ENCODE measurements around the gene MTFR2.
"Not testable (repeated sequence)": the region's sequence is repeated elsewhere in the genome, so short reads cannot be mapped to it uniquely, and the experiment has no call there.

Gene MTFR2

DNA sequence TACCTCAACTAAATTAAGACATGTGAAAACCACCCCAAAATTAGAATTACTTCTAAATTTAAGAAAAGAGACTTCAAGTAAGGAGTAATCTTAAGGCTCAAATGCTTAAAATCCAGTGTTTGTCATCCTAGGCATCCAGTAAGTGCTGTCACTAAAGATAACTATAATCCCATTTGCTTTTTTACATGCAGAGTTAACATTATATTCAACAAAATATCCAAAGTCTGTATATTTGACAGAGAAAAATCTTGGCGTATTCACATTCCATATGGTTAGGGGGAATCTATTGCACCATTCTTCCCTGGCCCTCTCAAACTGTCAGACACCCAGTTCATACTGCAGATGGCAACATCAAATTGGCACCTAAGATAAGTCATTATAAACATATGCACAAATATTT lies 17.4 kb downstream of the MTFR2 start:
- DNase-seq = no peak

DNA sequence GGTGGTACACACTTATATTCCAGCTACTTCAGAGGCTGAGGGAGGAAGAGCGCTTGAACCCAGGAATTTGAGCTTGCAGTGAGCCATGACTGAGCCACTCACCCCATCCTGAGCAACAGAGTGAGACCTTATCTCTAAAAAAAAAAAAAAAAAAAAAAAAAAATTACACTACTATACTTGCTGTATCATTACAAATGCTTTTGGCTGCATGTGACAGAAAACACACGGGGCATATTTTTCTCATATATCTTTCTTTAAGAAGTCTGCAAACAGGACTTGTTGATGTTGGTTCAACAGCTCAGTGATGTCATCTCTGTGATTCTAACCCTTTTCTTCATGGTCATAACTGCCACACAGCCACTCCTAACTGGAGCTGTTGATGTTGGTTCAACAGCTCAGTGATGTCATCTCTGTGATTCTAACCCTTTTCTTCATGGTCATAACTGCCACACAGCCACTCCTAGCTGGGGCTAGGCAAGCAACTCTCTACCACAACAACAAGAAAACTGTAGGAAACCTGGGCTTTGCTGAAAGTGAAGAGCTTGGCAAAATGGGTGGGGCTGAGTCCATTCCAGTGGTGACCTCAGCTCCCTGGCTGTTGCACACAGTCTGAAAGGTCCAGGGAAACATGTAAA lies 19.8 kb downstream of the MTFR2 start:
- DNase-seq = no peak

DNA sequence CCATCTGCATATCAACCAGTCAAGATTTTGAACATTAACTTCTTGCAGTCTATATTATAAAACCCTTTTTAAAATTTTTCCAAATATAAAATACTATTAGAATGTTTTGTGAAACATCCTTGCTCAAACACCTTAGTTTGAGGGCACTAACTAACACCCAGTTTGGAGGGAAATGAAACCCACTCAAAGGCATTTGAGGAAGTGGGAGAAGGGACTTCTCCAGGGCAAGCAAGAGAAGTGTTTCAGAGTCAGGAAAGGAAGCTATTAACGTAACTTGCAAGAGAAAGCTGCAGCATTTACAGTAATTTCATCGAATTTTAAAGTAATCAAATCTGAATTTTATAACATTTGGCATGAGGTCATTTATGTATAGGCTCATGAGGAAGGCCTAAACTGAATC lies 21.3 kb downstream of the MTFR2 start:
- no peak for DNase-seq

DNA sequence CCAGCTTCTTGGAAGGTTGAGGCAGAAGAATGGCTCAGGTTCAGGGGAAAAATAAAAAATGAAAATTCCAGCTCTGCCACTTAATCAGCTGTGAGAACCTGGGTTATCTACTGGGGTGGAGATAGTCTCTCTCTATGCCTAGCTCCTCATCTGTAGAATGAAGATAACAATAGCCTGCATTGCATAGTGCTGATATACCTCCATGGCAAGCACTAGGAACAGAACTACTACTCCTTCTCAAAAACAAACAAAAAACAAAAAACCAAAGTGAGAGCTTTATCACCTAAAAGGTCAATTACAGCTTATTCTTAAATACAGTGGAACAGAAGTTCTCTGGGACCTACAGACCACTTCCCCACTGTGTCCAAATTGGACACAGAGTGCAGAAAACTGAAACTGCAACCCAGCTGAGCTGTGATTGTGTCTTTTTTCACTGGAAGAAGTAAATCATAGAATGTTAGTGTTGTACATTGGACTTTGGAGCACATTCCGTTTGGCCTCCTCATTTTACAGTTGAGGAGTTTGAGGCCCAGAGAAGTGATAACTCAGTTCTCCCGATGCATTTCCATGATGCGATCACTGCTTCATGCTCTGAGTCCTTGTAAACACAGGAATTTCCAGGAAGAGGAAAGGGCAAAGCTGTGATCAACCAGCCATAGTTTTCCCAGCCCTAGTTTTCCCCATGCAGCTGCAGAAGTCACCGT lies 23.3 kb downstream of the MTFR2 start:
- DNase-seq = no peak

DNA sequence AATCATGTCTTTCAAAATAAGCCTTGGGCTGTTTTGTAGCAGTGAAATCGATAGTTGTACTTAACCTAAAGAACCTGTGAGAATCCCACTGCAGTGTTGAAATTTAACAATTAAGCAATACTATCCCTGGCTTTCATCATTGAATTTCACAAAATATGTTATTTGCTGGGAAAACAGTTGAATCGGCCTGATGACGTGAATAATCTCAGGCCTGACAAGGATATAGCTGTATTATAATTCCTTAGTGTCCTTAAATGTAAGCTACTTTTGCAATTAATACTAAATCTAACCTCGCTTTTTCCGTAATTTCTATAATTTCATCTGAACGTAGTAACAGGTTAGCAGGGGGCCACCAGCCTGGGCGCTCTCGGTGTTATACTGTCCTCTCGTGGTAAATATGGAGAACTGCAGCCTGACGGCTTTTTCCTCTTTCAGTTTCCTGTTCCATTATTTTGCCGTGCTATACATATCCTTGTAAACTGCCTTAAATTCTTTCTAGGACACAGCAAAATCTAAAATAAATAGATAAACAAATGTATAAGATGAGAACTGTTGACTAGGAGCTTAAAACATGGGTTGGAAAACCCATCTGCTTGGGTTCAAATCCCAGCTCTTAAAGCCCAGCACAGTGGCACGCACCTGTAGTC lies 24.0 kb downstream of the MTFR2 start:
- peak; percentile 24 for DNase-seq

DNA sequence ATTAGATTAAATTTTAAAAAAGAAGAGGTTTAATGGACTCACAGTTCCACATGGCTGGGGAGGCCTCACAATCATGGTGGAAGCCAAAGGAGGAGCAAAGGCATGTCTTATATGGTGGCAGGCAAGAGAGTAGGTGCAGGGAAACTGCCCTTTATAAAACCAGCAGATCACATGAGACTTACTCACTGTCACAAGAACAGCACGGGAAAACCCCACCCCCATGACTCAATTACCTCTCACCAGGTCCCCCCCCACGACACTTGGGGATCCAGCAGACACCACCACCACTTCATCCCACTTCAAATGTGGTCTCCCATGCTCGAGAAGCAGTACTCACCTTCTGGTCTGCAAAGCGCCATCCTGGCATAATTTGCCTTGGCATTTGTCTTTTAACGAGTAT lies 24.6 kb downstream of the MTFR2 start:
- no peak for DNase-seq

DNA sequence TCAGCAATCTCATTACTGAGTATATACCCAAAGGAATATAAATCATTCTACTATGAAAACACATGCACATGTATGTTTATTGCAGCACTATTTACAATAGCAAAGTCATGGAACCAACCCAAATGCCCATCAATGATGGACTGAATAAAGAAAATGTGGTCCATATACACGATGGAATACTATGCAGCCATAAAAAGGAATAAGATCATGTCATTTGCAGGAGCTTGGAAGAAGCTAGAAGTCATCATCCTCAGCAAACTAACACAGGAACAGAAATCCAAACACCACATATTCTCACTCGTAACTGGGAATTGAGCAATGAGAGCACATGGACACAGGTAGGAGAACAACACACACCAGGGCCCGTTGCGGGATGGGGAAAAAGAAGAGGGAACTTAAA lies 25.1 kb downstream of the MTFR2 start:
- not testable (repeated sequence) for DNase-seq

DNA sequence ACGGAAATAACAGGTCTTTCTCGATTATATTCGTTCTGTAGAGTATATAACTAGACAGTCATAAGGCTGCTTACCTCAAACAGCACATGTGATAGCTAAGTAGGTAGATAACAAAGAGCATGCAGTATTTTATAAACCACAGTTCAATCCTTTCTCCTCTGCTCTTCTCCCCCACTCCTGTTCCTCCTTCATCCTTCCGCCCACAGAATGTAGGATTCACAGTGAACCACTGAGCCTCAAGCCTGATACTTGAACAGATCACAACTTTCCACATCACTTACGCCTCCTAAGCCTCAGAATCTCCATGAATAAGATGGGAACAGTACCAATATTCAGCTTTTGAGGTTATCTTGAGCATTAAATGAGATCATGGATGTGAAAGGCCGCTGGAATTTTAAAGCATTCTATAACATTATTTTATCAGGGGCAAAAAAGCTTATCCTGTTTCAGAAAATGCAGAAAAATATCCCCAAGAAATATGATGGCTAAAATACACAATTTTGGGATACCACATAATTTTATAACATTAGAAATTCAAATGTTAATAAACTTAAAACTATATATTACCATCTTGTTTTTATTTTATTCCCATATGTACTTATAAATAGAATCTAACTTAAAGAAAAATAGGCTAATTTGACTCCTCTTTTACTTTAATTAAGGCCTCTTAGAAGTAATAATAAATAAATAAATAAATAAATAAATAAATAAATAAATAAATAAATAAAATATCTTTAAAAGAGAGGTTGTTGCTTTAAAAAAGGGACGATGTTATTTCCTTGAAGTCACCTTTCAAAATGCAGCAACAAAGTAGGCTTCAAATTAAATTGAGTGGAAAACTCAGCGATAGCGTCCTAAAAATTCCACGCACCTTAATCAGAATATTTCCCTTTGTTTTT lies 33.4 kb downstream of the MTFR2 start:
- no peak for DNase-seq

DNA sequence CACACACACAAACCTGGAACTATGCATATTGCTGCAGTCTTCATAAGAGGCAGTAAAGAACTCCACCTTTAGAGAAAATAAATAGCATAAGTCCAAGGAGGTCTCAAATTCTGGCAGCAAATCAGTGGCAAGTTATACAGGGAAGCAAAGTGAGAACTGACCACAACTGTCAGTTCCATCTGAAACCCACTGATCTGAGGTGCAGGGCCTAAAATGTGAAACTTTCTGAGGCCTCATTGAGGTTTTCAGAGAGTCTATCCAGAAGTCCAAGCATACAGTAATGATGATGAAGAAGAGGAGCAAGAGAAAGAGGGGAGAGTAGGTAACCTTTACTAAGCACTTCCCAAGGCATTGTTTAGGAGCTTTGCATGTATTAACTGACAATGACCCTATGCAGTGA lies 36.3 kb downstream of the MTFR2 start:
- DNase-seq = no peak

DNA sequence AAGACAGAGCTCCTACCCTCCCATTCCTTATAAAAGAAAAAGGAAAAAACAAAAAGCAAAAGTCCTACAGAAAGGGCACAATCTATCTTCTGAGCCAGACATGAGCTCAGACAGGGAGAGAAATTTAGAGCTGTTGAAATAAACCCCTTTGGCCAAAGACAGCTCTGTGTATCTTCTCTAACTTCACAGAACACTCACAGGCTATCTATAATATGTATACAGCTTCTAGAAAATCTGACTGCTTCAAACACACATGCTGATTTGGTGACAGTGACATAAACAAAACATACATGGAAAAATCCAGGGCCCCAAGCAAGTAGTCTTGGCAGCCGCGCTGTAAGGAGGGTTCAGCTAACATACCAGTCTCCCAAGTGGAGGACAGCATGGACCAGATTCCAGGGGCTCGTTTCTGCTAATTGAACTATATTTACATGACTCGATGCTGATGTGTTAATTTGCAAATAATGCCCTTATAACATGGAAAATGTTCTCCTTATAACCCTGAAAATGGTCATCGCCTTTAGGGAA lies 37.0 kb downstream of the MTFR2 start:
- DNase-seq = no peak

DNA sequence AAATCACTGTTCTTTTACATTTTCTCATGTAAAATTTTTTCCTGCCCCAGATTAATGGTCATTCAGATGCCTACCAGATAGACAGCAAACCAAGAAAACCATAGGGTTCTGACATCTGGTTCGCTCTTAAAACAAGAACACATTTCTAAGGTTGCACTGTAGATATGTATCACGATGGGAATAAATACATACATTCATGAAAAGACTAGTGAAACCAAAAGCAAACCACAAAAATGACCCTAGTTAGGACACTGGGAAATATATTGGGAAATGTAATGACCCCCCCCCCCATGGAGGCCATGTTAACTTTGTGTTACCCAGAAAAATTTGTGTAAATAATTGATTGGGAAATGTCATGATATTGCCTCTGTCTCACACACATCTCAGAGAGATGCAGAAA lies 37.5 kb downstream of the MTFR2 start:
- DNase-seq = no peak

DNA sequence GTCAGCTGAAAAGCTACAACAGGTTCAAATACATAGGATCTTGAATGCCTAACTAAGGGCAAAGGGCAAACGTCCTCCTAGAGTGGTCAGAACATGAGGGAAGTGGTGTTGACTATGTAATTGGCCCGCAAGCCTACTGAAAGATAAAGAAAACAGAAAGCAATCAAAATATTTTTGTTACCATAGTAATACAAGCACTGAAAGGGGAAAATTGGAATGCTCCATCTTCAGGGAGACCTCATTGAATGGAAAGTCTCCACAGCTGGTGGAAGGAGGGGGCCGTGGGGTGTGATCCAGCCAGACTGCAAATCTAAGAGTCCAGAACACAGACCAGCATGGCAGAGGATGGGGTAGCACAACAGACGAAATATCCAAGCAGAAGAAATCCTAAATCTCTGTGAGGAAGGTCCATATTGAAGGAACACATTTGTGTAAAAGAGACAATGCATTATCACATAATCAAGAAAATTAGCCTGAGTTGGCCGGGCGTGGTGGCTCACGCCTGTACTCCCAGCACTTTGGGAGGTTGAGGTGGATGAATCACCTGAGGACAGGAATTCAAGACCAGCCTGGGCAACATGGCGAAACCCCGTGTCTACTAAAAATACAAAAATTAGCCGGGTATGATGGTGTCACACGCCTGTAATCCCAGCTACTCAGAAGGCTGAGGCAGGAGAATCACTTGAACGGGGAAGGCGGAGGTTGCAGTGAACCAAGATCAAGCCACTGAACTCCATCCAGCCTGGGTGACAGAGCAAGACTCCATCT lies 39.5 kb downstream of the MTFR2 start:
- DNase-seq = no peak

DNA sequence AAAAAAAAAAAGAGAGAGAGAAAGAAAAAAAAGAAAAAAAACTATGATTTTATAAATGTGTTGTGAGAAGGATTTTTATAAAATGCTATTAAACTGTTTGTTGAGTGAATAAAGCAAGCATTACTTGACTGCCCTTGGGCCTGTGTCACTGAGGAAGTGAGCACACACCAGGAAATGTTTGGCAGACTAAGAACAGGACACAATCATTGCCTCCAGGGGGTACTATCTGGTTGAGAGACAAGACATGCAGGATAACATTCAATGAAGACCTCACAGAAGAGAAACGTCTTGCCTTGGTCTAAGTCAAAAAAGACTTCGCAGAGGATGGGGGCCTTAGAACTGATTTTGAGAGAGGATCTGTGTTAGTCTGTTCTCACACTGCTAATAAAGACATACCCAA lies 40.6 kb downstream of the MTFR2 start:
- no peak for DNase-seq

DNA sequence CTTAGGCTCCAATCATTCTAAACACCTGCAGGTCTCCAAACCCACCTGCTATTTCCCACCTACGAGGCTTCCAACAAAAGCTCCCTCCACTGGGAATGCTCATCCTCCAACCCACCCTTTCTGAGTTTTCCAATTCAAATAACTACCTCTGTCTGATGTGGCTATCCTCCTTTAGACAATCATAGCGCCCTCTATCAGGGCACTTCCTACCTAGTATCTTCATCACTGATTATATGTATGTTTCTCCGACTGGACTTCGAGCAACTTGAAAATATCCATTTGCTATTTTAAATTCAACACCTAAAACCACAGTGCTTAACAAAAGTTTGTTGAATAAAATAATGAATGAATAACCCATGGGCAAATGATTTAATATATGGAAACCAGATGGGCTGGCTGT lies 41.3 kb downstream of the MTFR2 start:
- no peak for DNase-seq

DNA sequence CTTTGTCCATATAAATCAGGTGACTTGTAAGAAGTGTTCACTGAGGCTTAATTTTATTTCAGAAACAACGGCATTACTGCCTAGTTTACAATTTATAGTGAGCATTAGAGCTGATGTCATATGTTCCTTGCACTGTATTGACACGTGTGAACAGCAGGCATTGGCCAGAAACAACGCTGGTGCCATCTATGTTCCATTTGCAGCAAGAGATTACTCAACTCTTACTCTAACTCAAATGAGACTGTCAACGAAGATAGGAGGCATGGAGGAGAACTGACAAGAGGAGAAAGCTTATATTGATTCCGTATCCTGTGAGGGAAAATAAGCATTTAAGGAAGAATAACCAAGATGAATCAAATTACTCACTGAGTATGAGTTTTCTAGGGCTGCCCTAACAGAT lies 48.4 kb downstream of the MTFR2 start:
- DNase-seq = peak; percentile 31

DNA sequence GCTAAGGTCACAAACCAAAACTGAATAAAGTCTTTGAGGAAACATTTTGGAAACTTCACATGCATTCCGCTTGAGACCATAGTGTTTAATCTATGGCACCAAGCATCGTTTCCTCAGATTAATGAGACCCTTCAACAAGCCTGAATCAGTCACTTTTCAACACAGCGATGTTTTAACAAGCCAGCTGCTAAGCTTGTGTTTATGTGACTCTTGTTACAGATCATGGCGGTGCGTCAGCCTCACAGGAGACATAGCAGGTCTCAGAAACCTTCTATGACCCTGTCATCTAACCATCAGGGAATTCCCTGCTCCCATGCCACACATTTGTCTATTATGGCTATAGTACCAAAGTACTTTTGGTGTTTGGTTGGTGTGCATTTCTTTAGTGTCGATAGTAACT lies 57.2 kb downstream of the MTFR2 start:
- DNase-seq = no peak

DNA sequence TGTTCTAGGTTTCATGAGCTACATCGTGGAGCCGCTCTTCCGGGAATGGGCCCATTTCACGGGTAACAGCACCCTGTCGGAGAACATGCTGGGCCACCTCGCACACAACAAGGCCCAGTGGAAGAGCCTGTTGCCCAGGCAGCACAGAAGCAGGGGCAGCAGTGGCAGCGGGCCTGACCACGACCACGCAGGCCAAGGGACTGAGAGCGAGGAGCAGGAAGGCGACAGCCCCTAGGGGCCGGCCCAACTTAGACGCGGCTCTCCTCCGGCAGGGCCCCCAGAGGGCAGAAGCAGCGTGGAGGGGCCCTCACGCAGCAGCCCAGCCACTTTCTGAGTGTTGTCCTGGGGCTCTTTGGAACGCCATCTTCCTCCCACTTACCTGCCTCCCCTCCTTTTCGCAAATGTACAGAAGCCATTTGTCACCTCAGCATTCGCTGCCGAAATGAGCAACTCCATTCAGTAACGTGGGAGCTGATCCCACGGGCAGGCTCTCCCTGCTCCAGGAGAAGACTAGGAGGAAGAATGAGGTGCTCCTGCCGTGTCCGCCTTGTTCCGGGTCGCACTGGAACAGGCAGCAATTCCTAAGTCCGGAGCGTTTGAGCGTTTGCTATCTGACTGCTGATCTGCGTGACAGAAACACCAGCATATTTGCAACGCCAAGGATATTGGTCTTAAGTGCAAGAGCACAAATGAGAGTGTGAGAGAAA lies 58.4 kb downstream of the MTFR2 start:
- DNase-seq = no peak

DNA sequence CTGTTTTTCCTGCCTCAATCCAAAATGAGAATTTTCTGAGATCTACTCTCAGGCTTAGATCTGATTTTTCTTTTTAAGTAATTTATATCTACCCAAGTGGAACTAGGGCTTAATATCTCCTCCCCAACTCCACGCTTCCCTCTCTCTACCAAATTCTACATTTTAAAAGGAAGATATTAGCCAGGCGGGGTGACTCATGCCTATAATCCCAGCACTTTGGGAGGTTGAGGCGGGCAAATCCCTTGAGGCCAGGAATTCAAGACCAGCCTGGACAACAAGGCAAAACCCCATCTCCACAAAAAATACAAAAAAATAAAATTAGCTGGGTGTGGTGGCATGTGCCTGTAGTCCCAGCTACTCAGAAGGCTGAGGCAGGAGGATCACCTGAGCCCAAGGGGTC lies 61.0 kb downstream of the MTFR2 start:
- no peak for DNase-seq

DNA sequence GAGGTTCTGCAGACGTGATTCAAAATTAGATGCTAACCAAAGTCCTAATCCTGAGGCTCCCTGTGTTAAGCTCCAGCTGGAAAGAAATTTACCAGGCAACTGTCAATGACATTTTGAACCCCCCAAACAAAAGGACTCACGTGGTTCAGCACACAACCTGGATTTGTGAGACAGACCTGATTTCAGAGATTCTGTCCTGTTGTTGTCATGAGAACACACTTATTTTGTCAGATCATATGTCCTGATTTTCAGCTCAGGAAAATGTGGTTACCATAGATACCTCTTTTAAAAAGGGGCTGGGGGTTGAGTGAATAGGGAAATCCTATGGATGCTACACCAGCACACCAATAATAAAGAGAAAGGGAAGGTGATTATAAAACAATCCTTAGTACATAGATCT lies 61.6 kb downstream of the MTFR2 start:
- DNase-seq = no peak

DNA sequence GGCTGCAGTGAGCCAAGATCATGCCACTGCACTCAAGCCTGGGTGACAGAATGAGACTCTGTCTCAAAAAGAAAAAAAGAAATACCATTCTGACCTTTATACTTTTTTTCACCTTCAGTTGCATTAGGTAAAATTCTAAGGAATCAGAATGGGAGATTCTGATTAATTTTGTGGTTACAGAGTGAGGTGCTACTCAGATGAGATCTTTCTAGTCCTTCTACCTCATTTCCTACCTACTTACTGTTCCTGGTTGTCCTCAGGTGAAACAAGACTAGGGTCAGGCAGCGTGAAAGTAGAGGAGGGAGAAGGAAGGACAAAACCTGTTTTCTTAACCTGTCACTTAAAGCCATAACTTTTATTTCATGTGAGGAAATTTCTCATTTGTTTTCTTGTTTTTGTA lies 63.7 kb downstream of the MTFR2 start:
- no peak for DNase-seq

DNA sequence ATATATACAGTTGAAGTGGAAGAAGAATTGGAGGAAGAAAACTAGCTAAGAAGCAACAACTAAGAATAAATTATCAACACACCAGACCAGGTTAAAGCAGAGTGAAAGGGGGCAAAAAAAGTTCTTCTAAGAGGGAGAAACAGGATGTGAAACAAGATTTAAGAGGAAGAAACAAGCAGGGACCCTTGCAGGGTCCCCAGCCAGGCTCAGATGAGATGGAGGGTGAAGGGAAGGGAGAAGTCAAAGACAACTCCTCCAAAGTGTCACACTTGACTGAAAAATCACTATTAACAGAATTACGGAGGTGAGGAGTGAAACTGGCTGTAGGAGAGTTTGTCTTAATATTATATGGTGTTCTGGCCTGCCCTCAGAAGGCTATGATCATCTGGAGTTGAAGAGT lies 65.4 kb downstream of the MTFR2 start:
- DNase-seq = no peak

DNA sequence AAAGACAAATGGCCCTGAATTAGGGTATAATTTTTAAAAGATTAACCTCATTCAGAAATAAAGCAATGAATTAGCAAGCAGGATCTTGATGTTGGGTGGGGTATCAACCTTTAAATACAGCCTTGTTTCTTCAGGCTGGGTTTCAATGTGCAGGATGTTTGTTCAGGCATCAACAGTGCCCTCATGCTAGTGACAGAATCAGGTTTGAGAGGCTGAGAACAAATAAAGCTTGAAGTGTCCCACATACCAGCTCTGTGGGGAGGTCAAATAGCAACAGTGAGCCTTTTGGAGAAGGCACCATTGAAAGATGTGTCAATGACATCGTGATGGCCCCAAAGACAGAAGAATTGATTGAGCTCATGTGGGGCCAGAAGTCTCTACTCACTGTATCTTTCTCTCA lies 68.2 kb downstream of the MTFR2 start:
- DNase-seq = peak; percentile 54

Measured in DMS153 (cell line).